GM21526 (cell line): ENCODE results near the gene MRAS.
"Not testable (repeated sequence)": the region's sequence is repeated elsewhere in the genome, so short reads cannot be mapped to it uniquely, and the experiment has no call there.

Source experiments
- ATAC-seq: cut with Tn5 transposase; IDR thresholded peaks from one replicate; pipeline ENCODE4 v1.9.1; 2021; ENCODE audit warnings: moderate library complexity; ENCODE audit not compliant: unreplicated experiment, low FRiP score

Gene MRAS

GRCh38 chr3:138440121-138440521 lies 91.7 kb downstream of the MRAS start:
- no peak for ATAC-seq

- no peak for ATAC-seq
These were observed 92.2 kb downstream of the MRAS start for GRCh38 chr3:138440596-138440995.

- ATAC-seq: no peak
These were observed 92.9 kb downstream of the MRAS start for GRCh38 chr3:138441256-138441655.

GRCh38 chr3:138441742-138442141 lies 93.4 kb downstream of the MRAS start:
- no peak for ATAC-seq

- no peak for ATAC-seq
These were observed 94.1 kb downstream of the MRAS start for GRCh38 chr3:138442433-138442832.

GRCh38 chr3:138443091-138443490 lies 94.7 kb downstream of the MRAS start:
- no peak for ATAC-seq

GRCh38 chr3:138443521-138444503 lies 95.4 kb downstream of the MRAS start:
- no peak for ATAC-seq

GRCh38 chr3:138445236-138445635 lies 96.9 kb downstream of the MRAS start:
- no peak for ATAC-seq

- no peak for ATAC-seq
These were observed 97.3 kb downstream of the MRAS start for GRCh38 chr3:138445654-138446053.

- no peak for ATAC-seq
These were observed 100.3 kb downstream of the MRAS start for GRCh38 chr3:138448631-138449030.

- ATAC-seq: no peak
These were observed 101.1 kb downstream of the MRAS start for GRCh38 chr3:138449490-138449889.

GRCh38 chr3:138450181-138450580 lies 101.8 kb downstream of the MRAS start:
- no peak for ATAC-seq

GRCh38 chr3:138450704-138451424 lies 102.5 kb downstream of the MRAS start:
- no peak for ATAC-seq

- ATAC-seq: no peak
These were observed 103.3 kb downstream of the MRAS start for GRCh38 chr3:138451595-138452162.

GRCh38 chr3:138452436-138452835 lies 104.1 kb downstream of the MRAS start:
- ATAC-seq: no peak

GRCh38 chr3:138453940-138454339 lies 105.6 kb downstream of the MRAS start:
- ATAC-seq: not testable (repeated sequence)
